HL-60 (cell line): Measurements from ENCODE around the gene FGF22.

ENCODE experiments used
- DNase-seq, 2 experiments: peaks; one replicate each; pipeline ENCODE4 v3.0.0-alpha.2; 2010 to 2020; ENCODE audit warnings: low read depth in 1 of 2, low spot score in 1 of 2
- H3K27ac ChIP-seq: fragments of 250-450 bp; sonication (Bioruptor Pico); replicated peaks from 2 replicates; pipeline ENCODE4 v1.5.1; 2020; ENCODE audit warnings: mild to moderate bottlenecking, moderate library complexity
- H3K27me3 ChIP-seq: fragments of 250-450 bp; sonication (Bioruptor Pico); 2 replicates; pipeline ENCODE4 v1.5.1; 2021; ENCODE audit warnings: mild to moderate bottlenecking, moderate library complexity; ENCODE audit not compliant: insufficient read depth, poor library complexity, severe bottlenecking
- H3K4me3 ChIP-seq: replicated peaks from 2 replicates; pipeline ENCODE4 v1.5.1; 2011; ENCODE audit warnings: mild to moderate bottlenecking, control low read depth, low read length; ENCODE audit not compliant: insufficient read depth
- GABPA ChIP-seq: IDR thresholded peaks from 2 replicates; pipeline ENCODE4 v1.6.1; 2012; ENCODE audit warnings: low read depth
- POLR2AphosphoS5 ChIP-seq: IDR thresholded peaks from 2 replicates; pipeline ENCODE4 v1.6.1; 2012; ENCODE audit warnings: low read depth
- SPI1 ChIP-seq: IDR thresholded peaks from 2 replicates; pipeline ENCODE4 v1.6.1; 2012; ENCODE audit warnings: low read depth, mild to moderate bottlenecking, borderline replicate concordance
- TF ChIP-seq, protein P1 (sequence below): IDR thresholded peaks from one replicate; pipeline ENCODE4 v1.5.1; 2011; ENCODE audit warnings: low read length, control low read depth, inconsistent platforms; ENCODE audit not compliant: insufficient read depth
- TF ChIP-seq, protein P2 (sequence below): IDR thresholded peaks from 2 replicates; pipeline ENCODE4 v1.6.1; 2012; ENCODE audit warnings: low read depth; ENCODE audit not compliant: insufficient replicate concordance

The FGF22 gene

DNA sequence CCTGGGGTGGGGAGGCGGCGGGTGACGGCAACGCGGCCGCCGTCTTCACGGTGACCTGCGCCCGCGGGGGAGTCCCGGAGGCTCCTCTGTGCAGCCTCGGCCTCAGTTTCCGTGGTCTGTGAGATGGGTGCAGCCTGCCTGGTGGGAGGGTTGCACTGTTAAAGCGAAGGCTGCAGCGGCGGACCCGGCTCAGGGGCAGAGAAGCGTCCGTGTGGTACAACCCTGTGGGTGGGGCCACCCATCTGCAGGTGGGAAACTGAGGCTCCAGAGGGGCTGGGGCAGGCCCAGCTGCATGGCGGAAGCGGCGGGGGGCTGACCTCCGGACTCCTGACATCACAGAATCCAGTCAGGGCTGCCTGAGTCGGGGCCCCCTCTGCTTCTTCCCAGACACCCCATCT, 481 bp downstream of the FGF22 start:
- no peak overlapping the region for H3K27ac ChIP-seq
- peaks cover 4% of the 10 kb centered on the region for H3K27me3 ChIP-seq
- DNase-seq, result no peak
- TF ChIP-seq, protein P1, sequence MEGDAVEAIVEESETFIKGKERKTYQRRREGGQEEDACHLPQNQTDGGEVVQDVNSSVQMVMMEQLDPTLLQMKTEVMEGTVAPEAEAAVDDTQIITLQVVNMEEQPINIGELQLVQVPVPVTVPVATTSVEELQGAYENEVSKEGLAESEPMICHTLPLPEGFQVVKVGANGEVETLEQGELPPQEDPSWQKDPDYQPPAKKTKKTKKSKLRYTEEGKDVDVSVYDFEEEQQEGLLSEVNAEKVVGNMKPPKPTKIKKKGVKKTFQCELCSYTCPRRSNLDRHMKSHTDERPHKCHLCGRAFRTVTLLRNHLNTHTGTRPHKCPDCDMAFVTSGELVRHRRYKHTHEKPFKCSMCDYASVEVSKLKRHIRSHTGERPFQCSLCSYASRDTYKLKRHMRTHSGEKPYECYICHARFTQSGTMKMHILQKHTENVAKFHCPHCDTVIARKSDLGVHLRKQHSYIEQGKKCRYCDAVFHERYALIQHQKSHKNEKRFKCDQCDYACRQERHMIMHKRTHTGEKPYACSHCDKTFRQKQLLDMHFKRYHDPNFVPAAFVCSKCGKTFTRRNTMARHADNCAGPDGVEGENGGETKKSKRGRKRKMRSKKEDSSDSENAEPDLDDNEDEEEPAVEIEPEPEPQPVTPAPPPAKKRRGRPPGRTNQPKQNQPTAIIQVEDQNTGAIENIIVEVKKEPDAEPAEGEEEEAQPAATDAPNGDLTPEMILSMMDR, result no peak
- TF ChIP-seq, protein P2, sequence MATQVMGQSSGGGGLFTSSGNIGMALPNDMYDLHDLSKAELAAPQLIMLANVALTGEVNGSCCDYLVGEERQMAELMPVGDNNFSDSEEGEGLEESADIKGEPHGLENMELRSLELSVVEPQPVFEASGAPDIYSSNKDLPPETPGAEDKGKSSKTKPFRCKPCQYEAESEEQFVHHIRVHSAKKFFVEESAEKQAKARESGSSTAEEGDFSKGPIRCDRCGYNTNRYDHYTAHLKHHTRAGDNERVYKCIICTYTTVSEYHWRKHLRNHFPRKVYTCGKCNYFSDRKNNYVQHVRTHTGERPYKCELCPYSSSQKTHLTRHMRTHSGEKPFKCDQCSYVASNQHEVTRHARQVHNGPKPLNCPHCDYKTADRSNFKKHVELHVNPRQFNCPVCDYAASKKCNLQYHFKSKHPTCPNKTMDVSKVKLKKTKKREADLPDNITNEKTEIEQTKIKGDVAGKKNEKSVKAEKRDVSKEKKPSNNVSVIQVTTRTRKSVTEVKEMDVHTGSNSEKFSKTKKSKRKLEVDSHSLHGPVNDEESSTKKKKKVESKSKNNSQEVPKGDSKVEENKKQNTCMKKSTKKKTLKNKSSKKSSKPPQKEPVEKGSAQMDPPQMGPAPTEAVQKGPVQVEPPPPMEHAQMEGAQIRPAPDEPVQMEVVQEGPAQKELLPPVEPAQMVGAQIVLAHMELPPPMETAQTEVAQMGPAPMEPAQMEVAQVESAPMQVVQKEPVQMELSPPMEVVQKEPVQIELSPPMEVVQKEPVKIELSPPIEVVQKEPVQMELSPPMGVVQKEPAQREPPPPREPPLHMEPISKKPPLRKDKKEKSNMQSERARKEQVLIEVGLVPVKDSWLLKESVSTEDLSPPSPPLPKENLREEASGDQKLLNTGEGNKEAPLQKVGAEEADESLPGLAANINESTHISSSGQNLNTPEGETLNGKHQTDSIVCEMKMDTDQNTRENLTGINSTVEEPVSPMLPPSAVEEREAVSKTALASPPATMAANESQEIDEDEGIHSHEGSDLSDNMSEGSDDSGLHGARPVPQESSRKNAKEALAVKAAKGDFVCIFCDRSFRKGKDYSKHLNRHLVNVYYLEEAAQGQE, result no peak
- no peak for TF ChIP-seq POLR2AphosphoS5
- TF ChIP-seq GABPA, result no peak
- TF ChIP-seq SPI1, result no peak
- no peak overlapping the region for H3K4me3 ChIP-seq

DNA sequence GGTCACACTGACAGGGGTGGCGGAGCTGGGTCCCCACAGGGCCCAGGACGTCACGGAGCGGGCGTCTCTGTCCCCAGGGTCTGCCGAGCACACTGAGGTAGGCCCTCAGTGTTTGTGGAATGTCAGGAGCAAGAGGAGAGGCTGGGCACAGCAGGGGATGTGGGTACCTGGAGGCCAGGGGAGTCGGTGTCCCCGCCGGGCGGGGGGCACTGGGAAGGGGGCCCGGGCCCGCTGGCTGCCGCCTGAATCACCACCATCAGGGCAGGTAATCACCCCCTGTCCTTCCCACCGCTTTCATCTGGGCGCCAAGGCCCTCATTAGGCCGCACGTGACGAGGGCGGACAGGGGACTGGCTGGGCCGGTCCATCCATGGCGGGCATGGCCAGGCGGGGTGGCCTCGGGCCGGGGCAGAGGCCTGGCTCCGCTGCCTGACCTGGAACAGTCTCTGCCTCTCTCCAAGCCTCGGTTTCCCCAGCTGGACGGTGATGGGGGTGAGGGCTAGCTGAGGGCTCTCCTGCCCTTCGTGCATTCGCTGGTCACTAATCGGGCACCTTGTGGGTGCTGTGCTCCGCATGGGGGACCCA, 1.0 kb downstream of the FGF22 start:
- TF ChIP-seq, protein P2, result no peak
- TF ChIP-seq SPI1 (no peak), GABPA (no peak), POLR2AphosphoS5 (no peak)
- TF ChIP-seq, protein P1, result no peak
- Histone ChIP-seq H3K27ac (no peak overlapping the region), H3K27me3 (peaks cover 4% of the 10 kb centered on the region), H3K4me3 (no peak overlapping the region)
- no peak for DNase-seq

DNA sequence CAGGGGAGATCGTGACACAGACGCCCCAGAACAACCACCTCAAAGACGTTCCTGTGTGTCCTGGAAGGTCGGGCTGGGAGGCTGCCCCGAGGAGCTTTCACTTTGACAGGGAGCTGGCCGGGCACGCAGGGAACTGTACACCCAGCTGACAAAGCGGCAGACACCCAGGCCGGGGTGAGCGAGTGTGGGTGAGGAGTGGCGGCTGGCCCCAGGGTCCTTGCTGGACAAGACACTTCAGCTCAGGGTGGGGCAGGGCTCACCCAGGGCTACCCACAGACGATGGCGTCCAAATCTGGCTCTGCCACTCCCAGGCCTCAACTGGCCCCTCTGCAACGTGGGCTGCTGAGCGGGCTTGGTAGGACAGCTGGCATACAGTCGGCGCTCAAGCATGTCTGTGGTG, 2.0 kb downstream of the FGF22 start:
- no peak for DNase-seq
- Histone ChIP-seq H3K4me3 (no peak overlapping the region), H3K27ac (no peak overlapping the region), H3K27me3 (peaks cover 4% of the 10 kb centered on the region)
- TF ChIP-seq, protein P2, result no peak
- TF ChIP-seq SPI1, result no peak
- TF ChIP-seq POLR2AphosphoS5, result no peak
- TF ChIP-seq, protein P1, result no peak
- no peak for TF ChIP-seq GABPA
